ENCODE results near the gene ANGEL1.
A peak's percentile ranks its signal among the peaks of the same experiment; 100 is the strongest.

The ANGEL1 gene

DNA sequence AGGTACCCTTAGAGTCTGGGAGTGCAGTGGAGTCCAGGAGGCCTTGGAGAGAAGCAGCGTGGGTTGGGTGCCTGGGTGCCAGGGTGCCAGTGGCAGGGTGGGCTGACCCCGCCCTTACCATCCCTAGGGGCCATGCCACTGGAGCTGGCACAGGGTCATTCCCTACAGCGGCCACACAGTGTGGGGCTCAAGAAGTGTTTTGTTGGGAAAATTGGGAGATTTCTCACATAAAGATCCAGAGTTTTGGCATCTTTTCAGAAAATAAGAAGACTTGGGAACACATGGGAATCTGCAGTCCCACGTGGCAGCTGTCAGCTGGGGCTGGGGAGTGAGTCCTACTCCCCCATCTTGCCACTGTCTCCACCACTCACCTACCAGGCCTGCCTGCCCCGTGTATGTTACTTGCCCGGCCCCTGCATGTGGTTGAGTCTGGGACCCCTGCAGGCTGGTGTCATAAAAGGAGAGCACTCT is 47.2 kb downstream of the ANGEL1 start:
- DNase-seq (ENCODE audit: low read depth in 2 of 2, low spot score in 1 of 2): no peak

- no peak for DNase-seq (ENCODE audit: low read depth in 2 of 2, low spot score in 1 of 2)
These were observed 49.3 kb downstream of the ANGEL1 start for GRCh38 chr14:76763096-76764041.

DNA sequence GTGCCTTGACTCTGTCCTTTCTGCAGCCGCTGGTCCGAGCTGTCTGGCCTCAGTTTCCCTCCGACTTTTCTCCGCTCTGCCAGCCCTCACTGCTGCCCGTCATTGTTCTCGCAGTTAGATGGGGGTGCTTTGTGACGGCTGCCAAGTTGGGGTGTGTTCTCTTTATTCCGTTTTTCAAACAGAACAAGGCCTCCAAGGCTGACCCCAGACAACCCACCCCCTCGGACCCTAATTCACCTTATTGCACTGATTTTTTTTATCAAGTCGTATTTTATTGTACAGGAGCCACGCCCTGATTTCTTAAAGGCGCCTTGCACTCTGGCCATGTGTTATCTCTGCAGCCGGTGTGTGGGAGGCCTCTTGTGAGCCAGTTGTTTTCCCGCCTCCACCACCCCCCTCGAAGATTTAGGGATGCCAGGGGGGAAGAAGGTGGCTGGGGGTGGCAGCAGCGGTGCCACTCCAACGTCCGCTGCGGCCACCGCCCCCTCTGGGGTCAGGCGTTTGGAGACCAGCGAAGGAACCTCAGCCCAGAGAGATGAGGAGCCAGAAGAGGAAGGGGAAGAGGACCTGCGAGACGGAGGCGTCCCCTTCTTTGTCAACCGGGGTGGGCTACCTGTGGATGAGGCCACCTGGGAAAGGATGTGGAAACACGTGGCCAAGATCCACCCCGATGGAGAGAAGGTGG is 50.1 kb downstream of the ANGEL1 start:
- DNase-seq (ENCODE audit: low read depth in 2 of 2, low spot score in 1 of 2): no peak

DNA sequence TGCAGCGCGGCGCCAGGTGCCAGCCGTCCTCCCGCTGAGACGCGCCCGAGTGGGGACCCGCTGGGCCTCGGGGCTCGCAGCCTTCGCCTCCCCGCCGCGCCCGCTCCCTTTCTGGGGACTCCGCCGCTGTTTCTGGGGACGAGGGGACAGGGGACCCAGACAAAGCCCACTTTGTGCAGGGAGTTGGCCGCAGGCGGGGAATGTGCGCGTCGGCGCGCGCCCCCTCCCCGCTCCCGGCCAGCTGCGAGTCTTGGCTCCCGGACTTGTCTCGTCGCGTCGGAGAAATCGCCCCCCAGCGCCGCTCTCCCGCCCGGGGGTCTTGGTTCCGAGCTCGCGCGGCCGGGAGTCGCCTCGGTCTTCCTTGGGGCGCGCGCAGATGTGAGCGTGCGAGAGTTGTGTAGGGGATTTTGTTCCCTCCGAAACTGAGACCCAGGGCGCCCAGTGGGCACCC is 50.7 kb downstream of the ANGEL1 start:
- DNase-seq (ENCODE audit: low read depth in 2 of 2, low spot score in 1 of 2): no peak

DNA sequence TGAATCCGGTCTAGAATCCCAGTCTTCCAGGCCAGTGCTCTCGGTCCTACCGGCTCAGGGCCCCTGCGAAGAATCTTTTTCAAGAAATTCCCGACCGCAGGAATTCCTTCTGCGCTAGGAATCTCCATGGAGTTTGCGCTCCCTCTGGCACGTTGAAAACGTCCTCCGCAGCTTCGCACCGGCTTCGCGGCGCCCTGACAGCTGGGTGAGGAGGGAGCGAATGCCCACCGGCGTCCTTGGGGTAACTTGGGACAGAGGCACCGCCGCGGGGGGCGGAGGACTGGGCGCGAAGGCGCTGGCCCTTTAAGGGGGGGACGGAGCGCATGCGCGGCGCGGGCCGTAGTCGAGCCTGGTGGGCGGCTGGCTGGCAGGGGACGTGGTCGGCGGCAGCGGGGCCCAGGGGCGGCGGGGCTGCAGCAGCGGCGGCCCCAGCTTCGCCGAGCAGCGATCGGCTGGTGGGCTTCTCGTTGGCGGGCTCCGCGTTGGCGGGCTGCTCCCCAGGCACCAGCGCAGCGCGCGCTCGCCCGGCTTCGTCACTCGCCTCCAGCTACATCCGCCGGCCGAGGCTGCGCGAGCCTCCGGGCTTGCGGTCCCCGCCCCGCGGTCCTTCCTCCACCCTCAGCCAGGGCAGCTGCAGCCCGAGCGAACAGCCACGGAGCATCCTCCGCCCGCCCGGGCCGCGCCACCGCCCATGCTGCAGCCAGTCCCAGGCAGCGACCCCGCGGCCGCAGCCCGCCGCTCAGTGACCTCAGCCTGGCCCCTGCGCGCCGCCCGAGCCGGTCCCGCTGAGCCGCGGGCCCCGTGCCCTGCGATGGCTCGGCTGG is 51.3 kb downstream of the ANGEL1 start, which contains the start of gene VASH1:
Gene VASH1, plus strand, starts transcription at position 333 of the 824 bp plus-strand sequence. CDS start 1,354 bp downstream, outside the sequence.
- peak in 1 of 2 donors; percentile 18 for DNase-seq (ENCODE audit: low read depth in 2 of 2, low spot score in 1 of 2)

DNA sequence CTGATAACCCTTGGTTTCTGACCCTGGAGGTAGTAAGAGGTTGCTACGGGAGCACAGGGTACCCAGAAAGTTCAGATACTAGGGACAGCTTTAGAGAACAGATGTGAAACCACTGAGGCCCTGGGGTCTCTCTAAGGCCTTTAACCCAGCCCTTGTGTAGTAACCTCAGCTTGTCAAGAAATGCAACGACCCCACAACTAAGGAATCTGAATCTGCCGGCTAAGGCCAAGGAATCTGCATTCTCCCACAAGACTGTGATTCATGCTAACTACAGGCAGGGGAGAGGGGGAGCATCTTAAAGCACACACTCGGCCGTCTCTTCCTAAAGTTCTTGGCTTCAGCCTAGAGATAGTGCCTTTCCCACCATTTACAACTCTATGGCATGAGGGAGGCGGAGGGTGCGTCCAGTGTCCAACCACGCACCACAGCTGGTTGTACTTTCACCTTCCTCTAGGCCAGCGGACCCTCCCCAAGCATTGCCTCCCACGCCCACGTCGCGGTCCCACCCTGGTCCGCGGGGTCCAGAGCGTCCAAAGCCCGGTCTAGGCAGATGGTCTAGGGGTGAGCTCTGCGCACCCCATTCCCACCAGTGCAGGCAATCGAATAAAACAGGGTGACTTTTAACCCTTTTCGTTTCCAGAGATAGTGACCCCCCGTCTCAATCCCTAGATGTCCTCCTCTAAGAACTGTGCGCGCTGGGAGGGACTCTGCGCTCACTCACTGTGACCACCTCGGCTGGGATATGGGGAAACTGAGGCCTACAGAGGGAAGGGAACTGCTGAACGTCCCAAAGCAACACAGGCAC is 52.1 kb downstream of the ANGEL1 start:
- DNase-seq (ENCODE audit: low read depth in 2 of 2, low spot score in 1 of 2): no peak

GRCh38 chr14:76759589-76759988 is 53.1 kb downstream of the ANGEL1 start:
- no peak for DNase-seq (ENCODE audit: low read depth in 2 of 2, low spot score in 1 of 2)

- DNase-seq (ENCODE audit: low read depth in 2 of 2, low spot score in 1 of 2): no peak
These were observed 56.3 kb downstream of the ANGEL1 start for GRCh38 chr14:76756371-76756750.

DNA sequence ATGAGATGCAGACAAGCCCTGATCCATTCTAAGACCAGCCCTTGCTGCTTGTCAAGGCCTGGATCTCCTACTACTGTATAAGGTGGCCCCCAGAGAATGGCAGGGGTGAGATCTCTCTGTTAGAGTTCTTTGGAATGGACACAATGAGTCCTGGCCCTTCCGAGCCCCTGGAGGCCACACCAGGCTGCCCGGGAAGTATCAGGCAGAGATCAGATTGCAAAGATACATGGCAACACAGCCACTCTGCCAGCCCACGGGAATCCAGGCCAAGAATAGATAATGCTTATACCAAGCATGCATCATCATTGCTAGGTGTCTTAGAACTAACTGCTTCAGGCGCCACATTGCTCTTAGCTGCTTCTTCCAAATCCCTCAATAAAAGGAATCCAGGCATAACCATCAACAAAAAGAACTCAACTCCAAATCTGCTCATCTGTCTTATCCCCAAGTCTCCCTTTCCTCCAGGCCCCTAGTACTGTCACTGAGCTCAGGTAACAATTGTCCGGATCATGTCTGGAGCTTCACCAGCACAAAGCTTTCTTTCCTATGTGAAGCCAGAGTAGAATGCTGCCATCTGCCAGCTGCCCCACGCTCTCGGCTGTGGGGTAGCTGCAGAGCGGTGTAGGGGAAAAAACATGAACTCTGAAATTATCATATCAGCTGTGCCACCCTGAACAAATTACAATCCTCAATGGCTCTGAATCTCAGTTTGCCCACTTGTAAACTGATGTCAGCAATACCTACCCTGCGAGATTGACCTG is 56.9 kb downstream of the ANGEL1 start:
- DNase-seq (ENCODE audit: low read depth in 2 of 2, low spot score in 1 of 2): no peak

GRCh38 chr14:76754586-76754985 is 58.1 kb downstream of the ANGEL1 start:
- no peak for DNase-seq (ENCODE audit: low read depth in 2 of 2, low spot score in 1 of 2)

DNA sequence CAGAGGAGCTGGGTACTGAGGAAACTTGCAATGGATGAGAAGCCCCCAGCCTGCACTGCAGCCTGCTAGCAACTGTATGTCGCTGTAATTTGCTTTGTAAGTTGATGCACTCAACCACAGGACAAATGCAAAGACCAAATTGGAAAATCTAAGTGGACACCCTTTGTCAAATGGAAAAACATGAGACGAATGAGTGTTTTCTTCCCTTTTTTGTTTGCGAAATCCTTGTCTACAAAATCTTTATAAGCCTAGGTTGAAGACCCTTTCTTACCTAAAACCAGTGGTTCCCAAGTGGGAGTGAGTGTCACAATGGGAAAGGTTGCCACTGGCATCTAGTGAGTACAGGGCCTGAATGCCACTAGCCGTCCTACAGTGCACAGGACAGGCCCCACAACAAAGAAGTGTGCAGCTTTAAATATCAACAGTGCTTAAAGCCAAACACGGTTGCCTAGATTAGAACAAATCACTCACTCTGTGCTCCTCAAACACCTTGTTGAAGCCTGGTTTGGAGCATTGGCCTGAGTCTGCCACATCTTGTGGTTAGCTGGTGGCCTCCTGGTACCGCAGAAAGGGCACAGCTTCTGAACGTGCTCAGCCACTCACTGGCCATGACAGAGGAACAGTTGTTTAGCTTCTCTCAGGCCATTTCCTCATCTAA is 59.0 kb downstream of the ANGEL1 start:
- no peak for DNase-seq (ENCODE audit: low read depth in 2 of 2, low spot score in 1 of 2)

- DNase-seq (ENCODE audit: low read depth in 2 of 2, low spot score in 1 of 2): no peak
These were observed 59.9 kb downstream of the ANGEL1 start for GRCh38 chr14:76752744-76753143.

DNA sequence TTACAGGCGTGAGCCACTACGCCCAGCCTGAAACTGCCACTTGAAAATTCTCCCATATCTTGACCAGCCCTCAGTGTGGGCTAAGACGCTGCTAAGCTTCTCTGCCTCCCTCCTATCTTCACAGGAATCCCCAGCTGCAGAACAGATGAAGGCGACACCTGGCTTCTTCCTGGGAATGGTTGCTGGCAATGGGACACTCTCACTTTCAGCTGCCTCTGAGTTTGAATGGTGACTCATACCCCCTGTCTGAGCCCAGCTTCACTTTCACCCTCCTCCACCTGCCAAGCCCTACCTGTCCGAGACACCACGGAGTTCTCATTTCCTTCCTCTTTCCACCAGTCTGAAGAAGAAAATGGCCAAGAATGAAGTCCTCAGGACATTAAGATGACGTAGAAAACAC is 69.7 kb downstream of the ANGEL1 start:
- DNase-seq (ENCODE audit: low read depth in 2 of 2, low spot score in 1 of 2): no peak

- DNase-seq (ENCODE audit: low read depth in 2 of 2, low spot score in 1 of 2): no peak
These were observed 70.5 kb downstream of the ANGEL1 start for GRCh38 chr14:76742185-76742584.

DNA sequence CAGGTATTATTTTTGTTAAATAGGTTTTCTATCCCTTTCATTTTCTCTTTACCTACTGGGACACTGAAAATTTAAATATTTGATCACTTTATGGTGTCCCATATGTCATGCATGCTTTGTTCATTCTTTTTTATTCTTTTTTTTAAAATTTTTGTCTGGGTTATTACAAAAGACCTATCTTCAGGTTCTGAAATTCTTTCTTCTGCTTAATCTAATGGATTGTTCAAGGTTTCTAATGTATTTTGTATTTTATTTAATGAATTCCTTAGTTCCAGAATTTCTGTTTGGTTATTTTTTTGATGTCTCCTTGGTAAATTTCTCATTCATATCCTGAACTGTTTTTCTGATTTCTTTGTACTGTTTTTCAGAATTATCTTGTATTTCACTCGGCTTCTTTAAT is 71.6 kb downstream of the ANGEL1 start:
- no peak for DNase-seq (ENCODE audit: low read depth in 2 of 2, low spot score in 1 of 2)
